MCF 10A (cell line): Measurements from ENCODE around the gene SLC6A17. TPM values are rescaled to one million over a fixed set of nuclear protein-coding genes. Genes with fewer than 3 reads are reported as not detected.

ENCODE experiments used
- BruUV-seq: library from RNA; stranded (reverse); fragments of 400-500 nt; replicated peaks from 2 replicates; lab custom pipeline; 2021; lab: Mats Ljungman, UMichigan
- CTCF ChIA-PET: fragments of 300-600 bp; sonication (Branson Sonifier 250); formaldehyde crosslinking; extraction: SDS; loops from one replicate; lab custom pipeline; 2021; ENCODE audit warnings: antibody characterized with exemption, inconsistent platforms; lab: Yijun Ruan, JAX
- POLR2A ChIA-PET: fragments of 300-600, 350-650 bp; sonication (Branson Sonifier 250); formaldehyde crosslinking; extraction: SDS; loops from one replicate; lab custom pipeline; 2020; ENCODE audit warnings: antibody characterized with exemption, inconsistent platforms; lab: Yijun Ruan, JAX
- DNase-seq: peaks from one replicate; pipeline ENCODE4 v3.0.0-alpha.2; 2018; ENCODE audit not compliant: unreplicated experiment
- H3K27ac Mint-ChIP-seq: one replicate; pipeline ENCODE4 v1.8.0; 2022; ENCODE audit warnings: mild to moderate bottlenecking, low read depth, mixed read lengths; ENCODE audit not compliant: unreplicated experiment
- H3K27me3 Mint-ChIP-seq: one replicate; pipeline ENCODE4 v1.8.0; 2022; ENCODE audit warnings: mixed read lengths; ENCODE audit not compliant: insufficient read depth, unreplicated experiment
- H3K36me3 Mint-ChIP-seq: one replicate; pipeline ENCODE4 v1.8.0; 2022; ENCODE audit warnings: mild to moderate bottlenecking, moderate library complexity, mixed read lengths; ENCODE audit not compliant: insufficient read depth, unreplicated experiment
- H3K4me1 Mint-ChIP-seq: one replicate; pipeline ENCODE4 v1.8.0; 2022; ENCODE audit warnings: mixed read lengths; ENCODE audit not compliant: insufficient read depth, unreplicated experiment
- H3K4me3 Mint-ChIP-seq: one replicate; pipeline ENCODE4 v1.8.0; 2022; ENCODE audit warnings: mild to moderate bottlenecking, moderate library complexity, mixed read lengths; ENCODE audit not compliant: unreplicated experiment
- H3K9me3 Mint-ChIP-seq: one replicate; pipeline ENCODE4 v1.8.0; 2022; ENCODE audit warnings: mixed read lengths; ENCODE audit not compliant: unreplicated experiment
- intact Hi-C: fragments of 100-400 bp; cut with micrococcal nuclease; formaldehyde crosslinking; loops from 2 replicates; pipeline ENCODE4 v1.14.1; 2022
- total RNA-seq: library from RNA; stranded (reverse); gene quantifications from 2 replicates; pipeline ENCODE4 v1.2.3, GENCODE V29; 2022
- TF ChIP-seq, protein P1 (sequence below): fragments of 200-600 bp; IDR thresholded peaks from one replicate; pipeline ENCODE4 v1.8.0; 2022; ENCODE audit warnings: antibody characterized with exemption, mild to moderate bottlenecking; ENCODE audit not compliant: unreplicated experiment

Gene SLC6A17
- total RNA-seq, 1 experiment from 2014 or later = not detected

DNA sequence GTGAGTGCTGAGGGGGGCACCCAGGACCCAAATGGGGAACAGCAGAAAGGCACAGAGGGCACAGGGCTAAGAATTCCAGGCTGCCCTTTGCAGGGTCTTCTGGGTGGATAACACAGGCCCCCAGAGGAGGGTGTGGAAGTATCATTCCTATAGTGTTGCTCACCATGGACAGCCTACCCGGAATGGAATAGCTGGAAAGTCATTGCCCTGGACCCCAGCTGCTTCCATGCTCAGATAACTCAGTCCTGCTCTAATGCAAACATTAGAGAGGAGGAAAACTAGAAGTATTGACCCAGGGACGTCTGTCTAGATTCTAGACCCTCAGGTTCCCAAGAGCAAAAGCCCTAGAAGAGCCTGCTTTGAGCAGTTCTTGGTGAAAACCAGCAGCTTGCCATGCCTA is 24.7 kb downstream of the SLC6A17 start:
- DNase-seq = no peak
- CTCF ChIA-PET = interaction anchor here (0.6 kb wide), 1 partner anchor 183 kb away, joined by 3 read pairs; no protein-coding TSS in a partner anchor
- H3K27ac Mint-ChIP-seq = no peak overlapping the region
- no peaks in the 10 kb centered on the region for H3K36me3 Mint-ChIP-seq
- intact Hi-C loops = no loop called here
- H3K4me1 Mint-ChIP-seq = no peaks in the 10 kb centered on the region
- H3K9me3 Mint-ChIP-seq = no peaks in the 10 kb centered on the region
- POLR2A ChIA-PET = no interaction called here
- no peak overlapping the region for H3K4me3 Mint-ChIP-seq
- TF ChIP-seq, protein P1, sequence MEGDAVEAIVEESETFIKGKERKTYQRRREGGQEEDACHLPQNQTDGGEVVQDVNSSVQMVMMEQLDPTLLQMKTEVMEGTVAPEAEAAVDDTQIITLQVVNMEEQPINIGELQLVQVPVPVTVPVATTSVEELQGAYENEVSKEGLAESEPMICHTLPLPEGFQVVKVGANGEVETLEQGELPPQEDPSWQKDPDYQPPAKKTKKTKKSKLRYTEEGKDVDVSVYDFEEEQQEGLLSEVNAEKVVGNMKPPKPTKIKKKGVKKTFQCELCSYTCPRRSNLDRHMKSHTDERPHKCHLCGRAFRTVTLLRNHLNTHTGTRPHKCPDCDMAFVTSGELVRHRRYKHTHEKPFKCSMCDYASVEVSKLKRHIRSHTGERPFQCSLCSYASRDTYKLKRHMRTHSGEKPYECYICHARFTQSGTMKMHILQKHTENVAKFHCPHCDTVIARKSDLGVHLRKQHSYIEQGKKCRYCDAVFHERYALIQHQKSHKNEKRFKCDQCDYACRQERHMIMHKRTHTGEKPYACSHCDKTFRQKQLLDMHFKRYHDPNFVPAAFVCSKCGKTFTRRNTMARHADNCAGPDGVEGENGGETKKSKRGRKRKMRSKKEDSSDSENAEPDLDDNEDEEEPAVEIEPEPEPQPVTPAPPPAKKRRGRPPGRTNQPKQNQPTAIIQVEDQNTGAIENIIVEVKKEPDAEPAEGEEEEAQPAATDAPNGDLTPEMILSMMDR = no peak
- BruUV-seq = no TSS peak
- peaks cover 12% of the 10 kb centered on the region for H3K27me3 Mint-ChIP-seq

DNA sequence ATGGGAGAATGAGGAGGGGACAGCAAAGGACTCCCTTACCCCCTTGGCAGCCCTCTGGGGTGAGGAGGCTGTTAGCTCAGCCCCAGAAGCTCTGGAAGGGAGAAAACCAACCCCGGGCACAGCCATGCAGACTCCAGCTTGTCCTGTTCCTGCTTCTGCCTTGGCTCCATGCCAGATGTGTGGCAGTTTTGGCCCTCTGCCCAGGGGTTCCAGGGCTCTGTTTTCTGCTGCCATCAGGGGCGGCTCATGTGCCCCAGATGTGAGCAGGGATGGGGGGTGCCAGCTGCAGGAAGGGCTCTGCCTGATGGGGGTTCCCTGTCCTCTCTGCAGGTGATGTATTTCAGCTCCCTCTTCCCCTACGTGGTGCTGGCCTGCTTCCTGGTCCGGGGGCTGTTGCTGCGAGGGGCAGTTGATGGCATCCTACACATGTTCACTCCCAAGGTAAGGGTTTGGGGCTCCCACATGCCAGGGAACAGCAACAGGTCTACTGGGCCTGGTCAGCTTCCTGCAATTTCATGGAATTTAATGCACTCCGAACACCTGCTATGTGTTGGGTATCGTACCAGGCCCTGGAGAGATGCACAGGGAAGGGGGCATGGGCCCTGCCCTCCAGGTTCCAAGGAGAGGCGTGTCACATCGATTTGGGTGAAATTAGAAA is 26.1 kb downstream of the SLC6A17 start:
- no peaks in the 10 kb centered on the region for H3K36me3 Mint-ChIP-seq
- TF ChIP-seq, protein P1 = no peak
- no peaks in the 10 kb centered on the region for H3K4me1 Mint-ChIP-seq
- intact Hi-C loops = no loop called here
- peaks cover 11% of the 10 kb centered on the region for H3K27me3 Mint-ChIP-seq
- BruUV-seq = no TSS peak
- no peak overlapping the region for H3K27ac Mint-ChIP-seq
- POLR2A ChIA-PET = interaction anchor here (1.1 kb wide), 1 partner anchor 14 kb away, joined by 3 read pairs; no protein-coding TSS in a partner anchor
- CTCF ChIA-PET = interaction anchor here (1.0 to 1.3 kb wide), 5 partner anchors 10 to 88 kb away, joined by 3 to 4 read pairs (median 3); no protein-coding TSS in a partner anchor
- peak; percentile 59 for DNase-seq
- H3K4me3 Mint-ChIP-seq = no peak overlapping the region
- no peaks in the 10 kb centered on the region for H3K9me3 Mint-ChIP-seq

DNA sequence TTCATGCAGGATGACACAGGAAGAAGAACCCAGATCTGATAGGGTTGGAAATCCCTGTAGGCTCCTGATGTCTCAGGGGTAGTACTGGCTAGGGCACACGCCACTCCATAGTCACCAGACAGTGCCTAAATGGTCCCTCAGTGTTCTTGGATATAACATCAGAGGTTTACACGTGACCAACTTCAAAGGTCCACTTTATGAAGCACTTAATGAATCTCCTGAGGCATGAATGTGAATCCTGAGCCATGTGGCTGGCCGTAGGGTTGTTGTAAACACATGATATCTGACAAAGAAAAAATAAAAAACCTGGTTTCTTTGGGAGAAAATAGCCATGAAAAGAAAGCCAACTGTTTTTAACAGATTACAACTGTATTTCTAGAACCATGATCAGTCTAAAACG is 27.5 kb downstream of the SLC6A17 start:
- no peaks in the 10 kb centered on the region for H3K4me1 Mint-ChIP-seq
- H3K27ac Mint-ChIP-seq = no peak overlapping the region
- no peak overlapping the region for H3K4me3 Mint-ChIP-seq
- BruUV-seq = no TSS peak
- ChIA-PET CTCF (interaction anchor here (0.6 kb wide), 2 partner anchors 9 to 346 kb away, joined by 3 to 4 read pairs; no protein-coding TSS in a partner anchor), POLR2A (no interaction called here)
- TF ChIP-seq, protein P1 = no peak
- H3K27me3 Mint-ChIP-seq = no peaks in the 10 kb centered on the region
- intact Hi-C loops = no loop called here
- DNase-seq = no peak
- H3K9me3 Mint-ChIP-seq = no peaks in the 10 kb centered on the region
- H3K36me3 Mint-ChIP-seq = no peaks in the 10 kb centered on the region

DNA sequence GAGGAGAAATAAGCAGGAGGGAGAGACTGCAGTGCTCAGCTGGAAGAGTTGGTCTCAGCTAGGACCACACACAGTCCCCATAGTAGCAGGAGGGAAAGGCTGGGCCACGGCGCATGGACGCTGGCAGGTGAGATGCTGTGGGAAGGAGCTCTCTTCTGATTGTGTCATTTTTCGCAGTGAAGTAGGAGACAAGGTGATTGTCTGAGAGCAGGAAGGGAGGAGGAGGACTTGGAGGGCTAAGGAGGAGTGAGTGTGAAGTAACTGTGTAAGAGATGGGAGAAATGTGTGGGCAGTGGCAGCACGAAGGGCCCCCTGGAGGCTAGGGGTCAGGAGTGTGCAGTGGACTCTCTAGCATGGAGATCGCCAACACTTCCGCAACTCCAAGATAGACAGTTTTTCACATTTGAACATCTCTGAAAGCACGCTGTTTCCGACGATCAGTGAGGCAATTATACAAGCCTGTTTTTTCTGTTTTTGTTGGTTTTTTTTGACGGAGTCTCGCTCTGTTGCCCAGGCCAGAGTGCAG is 33.4 kb downstream of the SLC6A17 start:
- no peak for DNase-seq
- TF ChIP-seq, protein P1 = no peak
- intact Hi-C loops = no loop called here
- H3K27ac Mint-ChIP-seq = no peak overlapping the region
- H3K36me3 Mint-ChIP-seq = no peaks in the 10 kb centered on the region
- BruUV-seq = no TSS peak
- H3K9me3 Mint-ChIP-seq = no peaks in the 10 kb centered on the region
- no peak overlapping the region for H3K4me3 Mint-ChIP-seq
- POLR2A ChIA-PET = no interaction called here
- CTCF ChIA-PET = interaction anchor here (0.7 to 1.5 kb wide), 3 partner anchors 13 to 25 kb away, joined by 3 to 4 read pairs (median 3); no protein-coding TSS in a partner anchor
- H3K27me3 Mint-ChIP-seq = peaks cover 20% of the 10 kb centered on the region
- no peaks in the 10 kb centered on the region for H3K4me1 Mint-ChIP-seq
